HCT116 (cell line): Measurements from ENCODE around the gene RPTOR. TPM values are rescaled to one million over a fixed set of nuclear protein-coding genes. Genes with fewer than 3 reads are reported as not detected.

ENCODE experiments used
- ATAC-seq: fragments of 200-7000 bp; cut with Tn5 transposase; 2 replicates; pipeline ENCODE4 v1.9.1; 2020; ENCODE audit warnings: mild to moderate bottlenecking, moderate library complexity
- BruUV-seq: library from RNA; stranded (reverse); fragments of 400-500 nt; replicated peaks from 2 replicates; lab custom pipeline; 2021; lab: Mats Ljungman, UMichigan
- CTCF ChIA-PET: fragments of 300-600 bp; sonication (Branson Sonifier 250); formaldehyde crosslinking; loops from one replicate; lab custom pipeline; 2021; ENCODE audit warnings: antibody characterized with exemption; lab: Charles Lee
- POLR2A ChIA-PET: fragments of 300-600, 350-600 bp; sonication (Branson Sonifier 250); formaldehyde crosslinking; loops from one replicate; lab custom pipeline; 2021; ENCODE audit warnings: antibody characterized with exemption; lab: Charles Lee
- RAD21 ChIA-PET, 2 experiments: fragments of 300-600 bp; sonication (Branson Sonifier 250); formaldehyde crosslinking; loops; one replicate each; lab custom pipeline; 2023; ENCODE audit warnings: low total read pairs in 2 of 2; ENCODE audit not compliant: uncharacterized antibody in 2 of 2, unreplicated experiment in 2 of 2, low non-redundant PET in 1 of 2; lab: Charles Lee
- DNase-seq: peaks from one replicate; pipeline ENCODE4 v3.0.0-alpha.2; 2010; ENCODE audit warnings: low read depth, low spot score
- H2AFZ ChIP-seq: fragments of 200-600 bp; shearing (Covaris generic), sonication (generic); 2 replicates; pipeline ENCODE4 v1.6.1; 2017; ENCODE audit warnings: low read depth, mixed run types, mixed read lengths, antibody characterized with exemption, low read length; ENCODE audit not compliant: poor library complexity, severe bottlenecking
- H3K27ac ChIP-seq: 2 replicates; pipeline ENCODE4 v1.5.1; 2012; ENCODE audit warnings: low read depth, low read length
- H3K27me3 ChIP-seq: fragments of 200-600 bp; sonication (generic); 2 replicates; pipeline ENCODE4 v1.6.1; 2016; ENCODE audit warnings: mixed run types, low read length, mixed read lengths; ENCODE audit not compliant: insufficient read depth
- H3K36me3 ChIP-seq, 2 experiments: fragments of 200-500 bp in 1 of 2; fragments of 200-600 bp in 1 of 2; sonication (Bioruptor generic) in 1 of 2; sonication (generic) in 1 of 2; 2 replicates each; pipeline versions ENCODE4 v1.5.1 to v1.6.1; 2014 to 2016; ENCODE audit warnings: low read length in 2 of 2, inconsistent platforms in 1 of 2, mixed read lengths in 1 of 2, mixed run types in 1 of 2; ENCODE audit not compliant: insufficient read depth in 2 of 2, control insufficient read depth in 1 of 2
- H3K4me1 ChIP-seq, 2 experiments: fragments of 200-600 bp in 1 of 2; sonication (generic) in 1 of 2; 2 replicates each; pipeline versions ENCODE4 v1.5.1 to v1.6.1; 2012 to 2017; ENCODE audit warnings: low read length in 2 of 2, inconsistent platforms in 1 of 2, mild to moderate bottlenecking in 1 of 2, mixed read lengths in 1 of 2, mixed run types in 1 of 2, moderate library complexity in 1 of 2; ENCODE audit not compliant: insufficient read depth in 2 of 2, control insufficient read depth in 1 of 2
- H3K4me2 ChIP-seq: fragments of 200-600 bp; sonication (generic); 2 replicates; pipeline ENCODE4 v1.6.1; 2017; ENCODE audit warnings: mixed run types, low read length, mixed read lengths
- H3K4me3 ChIP-seq, 2 experiments: fragments of 200-600 bp in 1 of 2; sonication (generic) in 1 of 2; replicated peaks in 1 of 2; 2 replicates each; pipeline ENCODE4 v1.5.1; 2011 to 2016; ENCODE audit warnings: low read length in 2 of 2, control low read depth in 1 of 2, low read depth in 1 of 2, mild to moderate bottlenecking in 1 of 2, mixed read lengths in 1 of 2, mixed run types in 1 of 2
- H3K79me2 ChIP-seq: fragments of 200-600 bp; sonication (generic); 2 replicates; pipeline ENCODE4 v1.6.1; 2017; ENCODE audit warnings: mild to moderate bottlenecking, mixed run types, low read length, moderate library complexity, mixed read lengths; ENCODE audit not compliant: insufficient read depth
- H3K9ac ChIP-seq: fragments of 200-600 bp; sonication (generic); 2 replicates; pipeline ENCODE4 v1.6.1; 2016; ENCODE audit warnings: low read length, mixed read lengths
- H3K9me2 ChIP-seq: fragments of 200-600 bp; sonication (generic), shearing (Covaris generic); 2 replicates; pipeline ENCODE4 v1.6.1; 2017; ENCODE audit warnings: mixed run types, mild to moderate bottlenecking, moderate library complexity; ENCODE audit not compliant: insufficient read depth
- H3K9me3 ChIP-seq, 2 experiments: fragments of 200-500 bp in 1 of 2; fragments of 200-600 bp in 1 of 2; sonication (Bioruptor generic) in 1 of 2; sonication (generic) in 1 of 2; 2 replicates each; pipeline ENCODE4 v1.6.1; 2014 to 2017; ENCODE audit warnings: low read length in 2 of 2, mixed read lengths in 2 of 2, inconsistent platforms in 1 of 2, low read depth in 1 of 2, mild to moderate bottlenecking in 1 of 2, mixed run types in 1 of 2, moderate library complexity in 1 of 2; ENCODE audit not compliant: control insufficient read depth in 1 of 2, insufficient read depth in 1 of 2
- H4K20me1 ChIP-seq: fragments of 200-600 bp; sonication (generic), shearing (Covaris generic); 2 replicates; pipeline ENCODE4 v1.6.1; 2017; ENCODE audit warnings: mixed run types, mild to moderate bottlenecking, moderate library complexity; ENCODE audit not compliant: insufficient read depth
- CBX3 ChIP-seq: IDR thresholded peaks from 2 replicates; pipeline ENCODE4 v1.6.1; 2012; ENCODE audit warnings: low read depth
- CEBPB ChIP-seq: IDR thresholded peaks from 2 replicates; pipeline ENCODE4 v1.6.1; 2012; ENCODE audit warnings: low read depth
- EZH2 ChIP-seq: fragments of 200-600 bp; sonication (generic); IDR thresholded peaks from 2 replicates; pipeline ENCODE4 v1.6.1; 2017; ENCODE audit warnings: antibody characterized with exemption, mixed run types
- EZH2phosphoT487 ChIP-seq: fragments of 200-600 bp; IDR thresholded peaks from 2 replicates; pipeline ENCODE4 v1.6.1; 2018; ENCODE audit warnings: antibody characterized with exemption, borderline replicate concordance
- FOSL1 ChIP-seq: IDR thresholded peaks from 2 replicates; pipeline ENCODE4 v1.6.1; 2012; ENCODE audit warnings: low read depth
- JUND ChIP-seq: IDR thresholded peaks from 2 replicates; pipeline ENCODE4 v1.6.1; 2012
- POLR2AphosphoS5 ChIP-seq: IDR thresholded peaks from 2 replicates; pipeline ENCODE4 v1.6.1; 2011; ENCODE audit warnings: mild to moderate bottlenecking, low read depth, low read length, moderate library complexity
- SIN3A ChIP-seq: IDR thresholded peaks from 2 replicates; pipeline ENCODE4 v1.6.1; 2012; ENCODE audit warnings: low read depth
- SP1 ChIP-seq: IDR thresholded peaks from 2 replicates; pipeline ENCODE4 v1.6.1; 2012; ENCODE audit warnings: low read depth
- SRF ChIP-seq: IDR thresholded peaks from 2 replicates; pipeline ENCODE4 v1.6.1; 2012; ENCODE audit warnings: low read depth
- TCF7L2 ChIP-seq: IDR thresholded peaks from 2 replicates; pipeline ENCODE4 v1.7.0; 2011; ENCODE audit warnings: borderline replicate concordance, inconsistent platforms; ENCODE audit not compliant: insufficient read depth, insufficient read length; ENCODE audit errors: extremely low read depth
- YY1 ChIP-seq: IDR thresholded peaks from 2 replicates; pipeline ENCODE4 v1.6.1; 2011; ENCODE audit warnings: low read length, low read depth, moderate library complexity, mild to moderate bottlenecking; ENCODE audit not compliant: insufficient replicate concordance; ENCODE audit errors: extremely low read depth
- ZFX ChIP-seq: fragments of 450-650 bp; IDR thresholded peaks from 2 replicates; pipeline ENCODE4 v1.6.1; 2017
- ZNF274 ChIP-seq: fragments of 200-500 bp; sonication (Bioruptor generic); IDR thresholded peaks from 2 replicates; pipeline ENCODE4 v1.6.1; 2014; ENCODE audit warnings: mild to moderate bottlenecking, low read depth, low read length, inconsistent platforms
- intact Hi-C: fragments of 100-400 bp; cut with micrococcal nuclease; formaldehyde crosslinking; loops from 2 replicates; pipeline ENCODE4 v1.10.0; 2022
- total RNA-seq: library from RNA; stranded (reverse); gene quantifications from one replicate; pipeline ENCODE4 v1.2.1, GENCODE V29; 2021; ENCODE audit not compliant: unreplicated experiment
- TF ChIP-seq, protein P1 (sequence below): IDR thresholded peaks from 2 replicates; pipeline ENCODE4 v1.6.1; 2012; ENCODE audit warnings: low read depth
- TF ChIP-seq, protein P2 (sequence below), 3 experiments: fragments of 200-600 bp in 1 of 3; sonication (generic) in 1 of 3; IDR thresholded peaks in 2 of 3; conservative IDR thresholded peaks in 1 of 3; 2 replicates each; pipeline ENCODE4 v1.5.1; 2012 to 2017; ENCODE audit warnings: low read depth in 2 of 3, low read length in 2 of 3, antibody characterized with exemption in 1 of 3, borderline replicate concordance in 1 of 3, control low read depth in 1 of 3, mild to moderate bottlenecking in 1 of 3, mixed read lengths in 1 of 3, mixed run types in 1 of 3, moderate library complexity in 1 of 3; ENCODE audit not compliant: insufficient read depth in 1 of 3
- TF ChIP-seq, protein P3 (sequence below): IDR thresholded peaks from 2 replicates; pipeline ENCODE4 v1.6.1; 2011; ENCODE audit warnings: mild to moderate bottlenecking, low read length, moderate library complexity; ENCODE audit not compliant: insufficient replicate concordance; ENCODE audit errors: extremely low read depth
- TF ChIP-seq, protein P4 (sequence below): IDR thresholded peaks from 2 replicates; pipeline ENCODE4 v1.6.1; 2012
- TF ChIP-seq, protein P5 (sequence below): IDR thresholded peaks from 2 replicates; pipeline ENCODE4 v1.6.1; 2012

Gene RPTOR
- total RNA-seq, 1 experiment from 2014 or later = 69.5 TPM

DNA sequence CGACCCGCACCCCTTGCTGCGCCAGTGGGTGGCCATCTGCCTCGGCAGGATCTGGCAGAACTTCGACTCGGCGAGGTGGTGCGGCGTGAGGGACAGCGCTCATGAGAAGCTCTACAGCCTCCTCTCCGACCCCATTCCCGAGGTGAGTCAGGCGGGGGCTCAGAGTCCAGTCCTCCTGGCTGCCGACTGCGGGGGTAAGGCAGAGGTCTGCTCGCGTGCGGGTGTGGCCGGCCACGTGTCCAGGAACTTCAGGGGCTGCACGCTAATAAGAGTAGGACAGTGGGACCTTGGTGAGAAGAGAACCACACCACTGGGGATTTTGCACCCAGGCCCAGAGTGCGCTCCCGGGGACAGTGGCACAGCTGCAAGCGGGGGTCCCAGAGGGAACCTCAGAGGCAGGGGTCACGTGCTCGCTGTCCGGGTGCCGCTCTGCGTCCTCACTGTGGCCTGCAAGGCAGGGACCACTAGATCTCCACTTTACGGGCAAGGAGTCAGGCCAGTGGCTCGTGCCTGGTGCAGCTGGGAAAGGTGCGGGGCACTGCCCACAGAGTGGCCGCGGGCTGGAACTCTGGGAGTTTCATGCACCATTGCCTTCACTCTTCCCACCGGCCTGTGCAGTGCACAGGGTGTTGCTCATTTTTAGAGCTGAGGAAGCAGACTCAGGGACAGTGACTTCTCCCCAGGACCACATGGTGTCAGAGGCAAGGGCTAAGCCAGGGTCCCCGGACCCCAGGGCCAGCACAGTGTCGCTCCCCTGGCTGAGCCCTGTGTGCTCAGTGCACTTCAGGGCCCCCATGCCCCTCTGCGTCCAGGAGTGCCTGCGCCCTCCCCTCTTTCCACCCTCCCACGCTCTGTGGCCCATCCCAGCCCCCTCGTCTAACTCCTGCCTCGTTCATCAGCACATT is 339.4 kb downstream of the RPTOR start:
- DNase-seq (no peak), ATAC-seq (no peak)
- Histone ChIP-seq H3K4me2 (no peak overlapping the region), H2AFZ (no peak overlapping the region), H3K9me3 (no peaks in the 10 kb centered on the region), H3K27me3 (no peaks in the 10 kb centered on the region), H3K9ac (no peak overlapping the region), H3K4me3 (no peak overlapping the region), H3K27ac (no peak overlapping the region), H3K36me3 (peaks cover 11 to 17% of the 10 kb centered on the region in 2 experiments; a peak in 3 of 4 replicates), H3K4me1 (peaks cover 0 to 2% of the 10 kb centered on the region in 2 experiments; a peak in 1 of 4 replicates), H3K79me2 (no peaks in the 10 kb centered on the region), H3K9me2 (no peaks in the 10 kb centered on the region), H4K20me1 (no peaks in the 10 kb centered on the region)
- ChIA-PET CTCF (no interaction called here), RAD21 (no interaction called here), POLR2A (no interaction called here)
- intact Hi-C loops = no loop called here
- BruUV-seq = no TSS peak
- TF ChIP-seq, protein P1, sequence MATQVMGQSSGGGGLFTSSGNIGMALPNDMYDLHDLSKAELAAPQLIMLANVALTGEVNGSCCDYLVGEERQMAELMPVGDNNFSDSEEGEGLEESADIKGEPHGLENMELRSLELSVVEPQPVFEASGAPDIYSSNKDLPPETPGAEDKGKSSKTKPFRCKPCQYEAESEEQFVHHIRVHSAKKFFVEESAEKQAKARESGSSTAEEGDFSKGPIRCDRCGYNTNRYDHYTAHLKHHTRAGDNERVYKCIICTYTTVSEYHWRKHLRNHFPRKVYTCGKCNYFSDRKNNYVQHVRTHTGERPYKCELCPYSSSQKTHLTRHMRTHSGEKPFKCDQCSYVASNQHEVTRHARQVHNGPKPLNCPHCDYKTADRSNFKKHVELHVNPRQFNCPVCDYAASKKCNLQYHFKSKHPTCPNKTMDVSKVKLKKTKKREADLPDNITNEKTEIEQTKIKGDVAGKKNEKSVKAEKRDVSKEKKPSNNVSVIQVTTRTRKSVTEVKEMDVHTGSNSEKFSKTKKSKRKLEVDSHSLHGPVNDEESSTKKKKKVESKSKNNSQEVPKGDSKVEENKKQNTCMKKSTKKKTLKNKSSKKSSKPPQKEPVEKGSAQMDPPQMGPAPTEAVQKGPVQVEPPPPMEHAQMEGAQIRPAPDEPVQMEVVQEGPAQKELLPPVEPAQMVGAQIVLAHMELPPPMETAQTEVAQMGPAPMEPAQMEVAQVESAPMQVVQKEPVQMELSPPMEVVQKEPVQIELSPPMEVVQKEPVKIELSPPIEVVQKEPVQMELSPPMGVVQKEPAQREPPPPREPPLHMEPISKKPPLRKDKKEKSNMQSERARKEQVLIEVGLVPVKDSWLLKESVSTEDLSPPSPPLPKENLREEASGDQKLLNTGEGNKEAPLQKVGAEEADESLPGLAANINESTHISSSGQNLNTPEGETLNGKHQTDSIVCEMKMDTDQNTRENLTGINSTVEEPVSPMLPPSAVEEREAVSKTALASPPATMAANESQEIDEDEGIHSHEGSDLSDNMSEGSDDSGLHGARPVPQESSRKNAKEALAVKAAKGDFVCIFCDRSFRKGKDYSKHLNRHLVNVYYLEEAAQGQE = no peak
- TF ChIP-seq SIN3A (no peak), POLR2AphosphoS5 (no peak), JUND (no peak), ZNF274 (no peak), SRF (no peak), CEBPB (no peak), EZH2 (no peak), FOSL1 (no peak), YY1 (no peak), TCF7L2 (no peak), SP1 (no peak), CBX3 (no peak), EZH2phosphoT487 (no peak), ZFX (no peak)
- TF ChIP-seq, protein P2, sequence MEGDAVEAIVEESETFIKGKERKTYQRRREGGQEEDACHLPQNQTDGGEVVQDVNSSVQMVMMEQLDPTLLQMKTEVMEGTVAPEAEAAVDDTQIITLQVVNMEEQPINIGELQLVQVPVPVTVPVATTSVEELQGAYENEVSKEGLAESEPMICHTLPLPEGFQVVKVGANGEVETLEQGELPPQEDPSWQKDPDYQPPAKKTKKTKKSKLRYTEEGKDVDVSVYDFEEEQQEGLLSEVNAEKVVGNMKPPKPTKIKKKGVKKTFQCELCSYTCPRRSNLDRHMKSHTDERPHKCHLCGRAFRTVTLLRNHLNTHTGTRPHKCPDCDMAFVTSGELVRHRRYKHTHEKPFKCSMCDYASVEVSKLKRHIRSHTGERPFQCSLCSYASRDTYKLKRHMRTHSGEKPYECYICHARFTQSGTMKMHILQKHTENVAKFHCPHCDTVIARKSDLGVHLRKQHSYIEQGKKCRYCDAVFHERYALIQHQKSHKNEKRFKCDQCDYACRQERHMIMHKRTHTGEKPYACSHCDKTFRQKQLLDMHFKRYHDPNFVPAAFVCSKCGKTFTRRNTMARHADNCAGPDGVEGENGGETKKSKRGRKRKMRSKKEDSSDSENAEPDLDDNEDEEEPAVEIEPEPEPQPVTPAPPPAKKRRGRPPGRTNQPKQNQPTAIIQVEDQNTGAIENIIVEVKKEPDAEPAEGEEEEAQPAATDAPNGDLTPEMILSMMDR (IDR thresholded peaks at IDR 0.05 in 2 of 3, conservative IDR thresholded peaks at IDR 0.05 in 1 of 3; ENCODE audit: borderline replicate concordance in 1 of 3, insufficient read depth in 1 of 3, low read depth in 2 of 3, low read length in 2 of 3) = no peak
- TF ChIP-seq, protein P3, sequence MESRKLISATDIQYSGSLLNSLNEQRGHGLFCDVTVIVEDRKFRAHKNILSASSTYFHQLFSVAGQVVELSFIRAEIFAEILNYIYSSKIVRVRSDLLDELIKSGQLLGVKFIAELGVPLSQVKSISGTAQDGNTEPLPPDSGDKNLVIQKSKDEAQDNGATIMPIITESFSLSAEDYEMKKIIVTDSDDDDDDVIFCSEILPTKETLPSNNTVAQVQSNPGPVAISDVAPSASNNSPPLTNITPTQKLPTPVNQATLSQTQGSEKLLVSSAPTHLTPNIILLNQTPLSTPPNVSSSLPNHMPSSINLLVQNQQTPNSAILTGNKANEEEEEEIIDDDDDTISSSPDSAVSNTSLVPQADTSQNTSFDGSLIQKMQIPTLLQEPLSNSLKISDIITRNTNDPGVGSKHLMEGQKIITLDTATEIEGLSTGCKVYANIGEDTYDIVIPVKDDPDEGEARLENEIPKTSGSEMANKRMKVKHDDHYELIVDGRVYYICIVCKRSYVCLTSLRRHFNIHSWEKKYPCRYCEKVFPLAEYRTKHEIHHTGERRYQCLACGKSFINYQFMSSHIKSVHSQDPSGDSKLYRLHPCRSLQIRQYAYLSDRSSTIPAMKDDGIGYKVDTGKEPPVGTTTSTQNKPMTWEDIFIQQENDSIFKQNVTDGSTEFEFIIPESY = no peak
- TF ChIP-seq, protein P4, sequence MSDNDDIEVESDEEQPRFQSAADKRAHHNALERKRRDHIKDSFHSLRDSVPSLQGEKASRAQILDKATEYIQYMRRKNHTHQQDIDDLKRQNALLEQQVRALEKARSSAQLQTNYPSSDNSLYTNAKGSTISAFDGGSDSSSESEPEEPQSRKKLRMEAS = no peak
- TF ChIP-seq, protein P5, sequence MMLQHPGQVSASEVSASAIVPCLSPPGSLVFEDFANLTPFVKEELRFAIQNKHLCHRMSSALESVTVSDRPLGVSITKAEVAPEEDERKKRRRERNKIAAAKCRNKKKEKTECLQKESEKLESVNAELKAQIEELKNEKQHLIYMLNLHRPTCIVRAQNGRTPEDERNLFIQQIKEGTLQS = no peak
